CD4-positive, alpha-beta T cell (primary cell): ENCODE data around the gene MIEF2. TPM values are rescaled to one million over a fixed set of nuclear protein-coding genes. Genes with fewer than 3 reads are reported as not detected.
A peak's percentile ranks its signal among the peaks of the same experiment; 100 is the strongest.

Experiments
- ATAC-seq: fragments of 200-7000 bp; cut with Tn5 transposase; one replicate; pipeline ENCODE4 v1.10.0; 2022; ENCODE audit warnings: mild to moderate bottlenecking; ENCODE audit not compliant: poor library complexity
- CTCF ChIA-PET: fragments of 350-600 bp; sonication (Branson Sonifier 250); formaldehyde crosslinking; loops from one replicate; lab custom pipeline; 2021; ENCODE audit warnings: antibody characterized with exemption, inconsistent platforms; lab: Charles Lee
- POLR2A ChIA-PET: fragments of 350-600 bp; sonication (Branson Sonifier 250); formaldehyde crosslinking; loops from one replicate; lab custom pipeline; 2021; ENCODE audit warnings: antibody characterized with exemption, inconsistent platforms; lab: Charles Lee
- DNase-seq, 14 experiments: peaks; one replicate each; pipeline ENCODE4 v3.0.0-alpha.2; 2013 to 2020; ENCODE audit warnings: mixed read lengths in 2 of 14
- H3K27ac ChIP-seq, 2 donors: one replicate each; pipeline versions ENCODE4 v1.5.1 to v1.7.0; 2013; ENCODE audit warnings: low read length in 2 of 2, low read depth in 1 of 2, mild to moderate bottlenecking in 1 of 2
- H3K27me3 ChIP-seq, 2 experiments: 1 replicate in 1 of 2; 2 replicates in 1 of 2; pipeline versions ENCODE4 v1.6.1 to v1.7.0; 2013; ENCODE audit warnings: low read length in 2 of 2, control low read depth in 1 of 2, mild to moderate bottlenecking in 1 of 2, moderate library complexity in 1 of 2; ENCODE audit not compliant: insufficient read depth in 2 of 2, control insufficient read depth in 1 of 2
- H3K36me3 ChIP-seq: one replicate; pipeline ENCODE4 v1.6.1; 2013; ENCODE audit warnings: low read length, control low read depth; ENCODE audit not compliant: insufficient read depth
- H3K4me1 ChIP-seq: one replicate; pipeline ENCODE4 v1.6.1; 2013; ENCODE audit warnings: low read length, control low read depth; ENCODE audit not compliant: insufficient read depth
- H3K4me3 ChIP-seq: one replicate; pipeline ENCODE4 v1.5.1; 2013; ENCODE audit warnings: mild to moderate bottlenecking, low read length, moderate library complexity
- H3K9me3 ChIP-seq, 2 experiments: 1 replicate in 1 of 2; 2 replicates in 1 of 2; pipeline versions ENCODE4 v1.6.1 to v1.7.0; 2013; ENCODE audit warnings: low read length in 2 of 2, mild to moderate bottlenecking in 2 of 2, control low read depth in 1 of 2, moderate library complexity in 1 of 2; ENCODE audit not compliant: control insufficient read depth in 1 of 2, insufficient read depth in 1 of 2
- H3K27ac Mint-ChIP-seq: one replicate; pipeline ENCODE4 v1.8.0; 2020; ENCODE audit warnings: mixed read lengths
- H3K27me3 Mint-ChIP-seq: one replicate; pipeline ENCODE4 v1.8.0; 2021; ENCODE audit warnings: mixed read lengths
- H3K36me3 Mint-ChIP-seq: one replicate; pipeline ENCODE4 v1.8.0; 2021; ENCODE audit warnings: low read depth, mixed read lengths
- H3K4me1 Mint-ChIP-seq: one replicate; pipeline ENCODE4 v1.8.0; 2021; ENCODE audit warnings: low read depth, mixed read lengths
- H3K4me3 Mint-ChIP-seq: one replicate; pipeline ENCODE4 v1.8.0; 2020; ENCODE audit warnings: mild to moderate bottlenecking, mixed read lengths
- H3K9me3 Mint-ChIP-seq: one replicate; pipeline ENCODE4 v1.8.0; 2020; ENCODE audit warnings: mixed read lengths
- CTCF ChIP-seq: fragments of 200-600 bp; IDR thresholded peaks from one replicate; pipeline ENCODE4 v1.8.0; 2022; ENCODE audit warnings: antibody characterized with exemption, mild to moderate bottlenecking
- intact Hi-C, 2 experiments: fragments of 100-400 bp; cut with DNase I in 1 of 2; cut with micrococcal nuclease in 1 of 2; formaldehyde crosslinking; loops; one replicate each; pipeline versions ENCODE4 v1.15.1 to v1.9.0; 2023 to 2025; cut with DNase I, micrococcal nuclease
- total RNA-seq, 174 experiments: library from RNA in 2 of 174; stranded (reverse) in 2 of 174; gene quantifications; one replicate each; pipeline ENCODE4 v1.2.3 and lab custom pipeline; 2021 to 2026

Gene MIEF2
- total RNA-seq, 2 experiments from 2014 or later: 10.7 to 14.3 TPM

DNA sequence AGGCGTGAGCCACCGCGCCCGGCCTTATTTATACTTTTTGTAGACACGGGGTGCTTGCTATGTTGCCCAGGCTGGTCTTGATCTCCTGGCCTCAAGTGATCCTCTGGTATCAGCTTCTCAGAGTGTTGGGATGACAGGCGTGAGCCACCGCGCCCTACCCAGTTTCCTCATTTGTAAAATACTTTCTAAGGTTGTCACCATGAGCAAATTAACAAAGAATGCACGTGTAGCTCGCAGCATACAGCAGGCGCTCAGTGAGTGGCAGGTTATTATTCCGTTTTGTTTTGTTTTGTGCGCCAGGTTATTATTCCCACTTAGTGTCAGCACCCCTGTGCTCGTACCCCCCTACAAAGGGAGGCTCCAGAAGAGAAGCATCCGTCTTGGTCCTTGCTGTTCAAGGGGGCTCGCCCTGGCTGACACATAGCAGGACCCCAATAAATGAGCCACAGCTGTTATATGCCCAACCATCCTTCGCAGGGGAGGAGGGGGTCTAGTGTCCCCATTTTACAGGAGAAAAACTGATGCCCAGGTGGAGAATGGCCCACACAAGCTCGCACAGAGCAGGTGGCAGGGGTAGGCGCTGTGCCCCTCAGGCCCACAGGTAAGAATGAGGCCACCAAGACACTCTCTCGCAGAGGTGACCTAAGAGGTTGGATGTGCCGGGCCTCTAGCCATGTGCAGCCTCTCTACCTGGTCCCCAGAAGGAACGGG is 686 bp upstream of the MIEF2 start:
- no peak for DNase-seq
- H3K4me3 ChIP-seq: peak overlapping the region; percentile 78
- H3K27ac Mint-ChIP-seq: peak overlapping the region; percentile 90
- H3K4me3 Mint-ChIP-seq: peak overlapping the region; percentile 93
- peaks cover 65% of the 10 kb centered on the region for H3K4me1 ChIP-seq
- H3K27me3 ChIP-seq: no peaks in the 10 kb centered on the region
- H3K27me3 Mint-ChIP-seq: no peaks in the 10 kb centered on the region
- no peaks in the 10 kb centered on the region for H3K9me3 ChIP-seq
- peaks cover 16% of the 10 kb centered on the region for H3K36me3 Mint-ChIP-seq
- H3K9me3 Mint-ChIP-seq: no peaks in the 10 kb centered on the region
- no peak for ATAC-seq
- intact Hi-C loops: loop anchor here (1.0 to 2.0 kb wide), 3 partner anchors 34 to 103 kb away; partner anchors contain the start of genes SMCR8 (in 2 of the 2), LLGL1 (in 1 of the 2) and SHMT1 (in 1 of the 2)
- peaks cover 48% of the 10 kb centered on the region for H3K4me1 Mint-ChIP-seq
- ChIA-PET POLR2A (interaction anchor here (2.0 to 3.1 kb wide), 2 partner anchors 55 to 76 kb away, joined by 9 to 14 read pairs; partner anchors contain the start of genes ALKBH5, SMCR8 and TOP3A), CTCF (interaction anchor here (0.9 kb wide), 1 partner anchor 42 kb away, joined by 3 read pairs; no protein-coding TSS in a partner anchor)
- peaks cover 34% of the 10 kb centered on the region for H3K36me3 ChIP-seq
- H3K27ac ChIP-seq: peak overlapping the region; percentile 23 to 85
- no peak for TF ChIP-seq CTCF

GRCh38 chr17:18261146-18261515 is 669 bp downstream of the MIEF2 start:
- no peaks in the 10 kb centered on the region for H3K9me3 Mint-ChIP-seq
- Histone ChIP-seq H3K36me3 (peaks cover 30% of the 10 kb centered on the region), H3K27ac (peak overlapping the region; percentile 82 to 85), H3K9me3 (no peaks in the 10 kb centered on the region), H3K4me1 (peaks cover 59% of the 10 kb centered on the region), H3K27me3 (no peaks in the 10 kb centered on the region), H3K4me3 (peak overlapping the region; percentile 78)
- H3K4me1 Mint-ChIP-seq: peaks cover 45% of the 10 kb centered on the region
- no peak for ATAC-seq
- intact Hi-C loops: loop anchor here in 1 of 2 experiments (2.0 kb wide), 1 partner anchor 102 kb away; the partner anchor contains the start of gene SHMT1
- peak overlapping the region; percentile 93 for H3K4me3 Mint-ChIP-seq
- CTCF ChIA-PET: no interaction called here
- TF ChIP-seq CTCF: no peak
- POLR2A ChIA-PET: interaction anchor here (1.1 to 3.1 kb wide), 3 partner anchors 14 to 77 kb away, joined by 4 to 14 read pairs (median 8); partner anchors contain the start of genes ALKBH5, SMCR8 and TOP3A
- no peaks in the 10 kb centered on the region for H3K27me3 Mint-ChIP-seq
- H3K36me3 Mint-ChIP-seq: peaks cover 12% of the 10 kb centered on the region
- H3K27ac Mint-ChIP-seq: peak overlapping the region; percentile 90
- DNase-seq: peak in 6 of 14 experiments; percentile 14 to 56 (median 30)

- ChIA-PET POLR2A (interaction anchor here (1.1 to 3.1 kb wide), 3 partner anchors 14 to 78 kb away, joined by 4 to 14 read pairs (median 8); partner anchors contain the start of genes ALKBH5, SMCR8 and TOP3A), CTCF (no interaction called here)
- H3K9me3 ChIP-seq: no peaks in the 10 kb centered on the region
- DNase-seq: no peak
- TF ChIP-seq CTCF: no peak
- intact Hi-C loops: loop anchor here in 1 of 2 experiments (2.0 kb wide), 1 partner anchor 101 kb away; the partner anchor contains the start of gene SHMT1
- no peak overlapping the region for H3K27ac ChIP-seq
- no peaks in the 10 kb centered on the region for H3K27me3 Mint-ChIP-seq
- H3K36me3 Mint-ChIP-seq: peaks cover 10% of the 10 kb centered on the region
- H3K4me3 ChIP-seq: no peak overlapping the region
- H3K4me3 Mint-ChIP-seq: peak overlapping the region; percentile 93
- ATAC-seq: no peak
- peaks cover 53% of the 10 kb centered on the region for H3K4me1 ChIP-seq
- no peaks in the 10 kb centered on the region for H3K9me3 Mint-ChIP-seq
- H3K36me3 ChIP-seq: peaks cover 25% of the 10 kb centered on the region
- peak overlapping the region; percentile 90 for H3K27ac Mint-ChIP-seq
- peaks cover 40% of the 10 kb centered on the region for H3K4me1 Mint-ChIP-seq
- no peaks in the 10 kb centered on the region for H3K27me3 ChIP-seq
Observed at GRCh38 chr17:18261659-18262058, 1.2 kb downstream of the MIEF2 start.
